Natural killer cell (primary cell): Measurements from ENCODE around the gene RNPEP. TPM values are rescaled to one million over a fixed set of nuclear protein-coding genes. Genes with fewer than 3 reads are reported as not detected.
"Not testable (repeated sequence)": the region's sequence is repeated elsewhere in the genome, so short reads cannot be mapped to it uniquely, and the experiment has no call there.

ENCODE experiments used
- ATAC-seq, 3 donors: fragments of 150-1000 bp in 2 of 3; fragments of 200-7000 bp in 1 of 3; cut with Tn5 transposase; 1 replicate in 1 of 3; 2 replicates in 2 of 3; pipeline ENCODE4 v1.10.0; 2021; ENCODE audit warnings: mild to moderate bottlenecking in 2 of 3, moderate library complexity in 2 of 3
- DNase-seq, 2 donors: peaks; one replicate each; pipeline versions ENCODE4 v3.0.0 to v3.0.0-alpha.2; 2013 to 2021; ENCODE audit warnings: mixed read lengths in 1 of 2
- H3K27ac ChIP-seq: one replicate; pipeline ENCODE4 v1.5.1; 2013; ENCODE audit warnings: mild to moderate bottlenecking, low read length
- H3K27me3 ChIP-seq: one replicate; pipeline ENCODE4 v1.6.1; 2013; ENCODE audit warnings: low read length; ENCODE audit not compliant: control insufficient read depth, insufficient read depth
- H3K36me3 ChIP-seq: one replicate; pipeline ENCODE4 v1.6.1; 2013; ENCODE audit warnings: low read length; ENCODE audit not compliant: control insufficient read depth, insufficient read depth
- H3K4me1 ChIP-seq: one replicate; pipeline ENCODE4 v1.6.1; 2013; ENCODE audit warnings: low read length; ENCODE audit not compliant: control insufficient read depth, insufficient read depth
- H3K4me3 ChIP-seq: one replicate; pipeline ENCODE4 v1.5.1; 2013; ENCODE audit warnings: low read length
- H3K9me3 ChIP-seq: one replicate; pipeline ENCODE4 v1.6.1; 2013; ENCODE audit warnings: low read length; ENCODE audit not compliant: control insufficient read depth, insufficient read depth
- H3K27ac Mint-ChIP-seq, 2 donors: one replicate each; pipeline ENCODE4 v1.8.0; 2022; ENCODE audit warnings: mild to moderate bottlenecking in 2 of 2, mixed read lengths in 2 of 2, moderate library complexity in 1 of 2
- H3K27me3 Mint-ChIP-seq, 2 donors: one replicate each; pipeline ENCODE4 v1.8.0; 2022; ENCODE audit warnings: low read depth in 2 of 2, mixed read lengths in 2 of 2
- H3K36me3 Mint-ChIP-seq: one replicate; pipeline ENCODE4 v1.8.0; 2022; ENCODE audit warnings: mixed read lengths
- H3K4me1 Mint-ChIP-seq, 2 donors: one replicate each; pipeline ENCODE4 v1.8.0; 2022; ENCODE audit warnings: mixed read lengths in 2 of 2
- H3K4me3 Mint-ChIP-seq: one replicate; pipeline ENCODE4 v1.8.0; 2022; ENCODE audit warnings: mild to moderate bottlenecking, moderate library complexity, mixed read lengths
- H3K9me3 Mint-ChIP-seq, 2 donors: one replicate each; pipeline ENCODE4 v1.8.0; 2022; ENCODE audit warnings: mixed read lengths in 2 of 2
- WGBS: methylation state at CpG from one replicate; pipeline ENCODE4 v1.1.7; 2013; ENCODE audit warnings: missing lambda C conversion rate; ENCODE audit not compliant: insufficient coverage; 5-methylcytosine and 5-hydroxymethylcytosine counted together
- intact Hi-C: fragments of 100-400 bp; cut with micrococcal nuclease; formaldehyde crosslinking; loops from one replicate; pipeline ENCODE4 v1.14.2; 2022
- total RNA-seq, 4 donors: library from RNA; stranded (reverse); fragments of 120-200 nt in 1 of 4; gene quantifications; one replicate each; pipeline versions ENCODE4 v1.2.3 to v1.2.4, GENCODE V29; 2013 to 2022
- TF ChIP-seq, protein P1 (sequence below): fragments of 200-600 bp; IDR thresholded peaks from one replicate; pipeline ENCODE4 v1.8.0; 2022; ENCODE audit warnings: antibody characterized with exemption

RNPEP gene
- total RNA-seq, 3 donors from 2014 or later (not counting 1 experiment from before 2014, with no cell fraction given): 46.1 to 50.2 (median 47.9) TPM

DNA sequence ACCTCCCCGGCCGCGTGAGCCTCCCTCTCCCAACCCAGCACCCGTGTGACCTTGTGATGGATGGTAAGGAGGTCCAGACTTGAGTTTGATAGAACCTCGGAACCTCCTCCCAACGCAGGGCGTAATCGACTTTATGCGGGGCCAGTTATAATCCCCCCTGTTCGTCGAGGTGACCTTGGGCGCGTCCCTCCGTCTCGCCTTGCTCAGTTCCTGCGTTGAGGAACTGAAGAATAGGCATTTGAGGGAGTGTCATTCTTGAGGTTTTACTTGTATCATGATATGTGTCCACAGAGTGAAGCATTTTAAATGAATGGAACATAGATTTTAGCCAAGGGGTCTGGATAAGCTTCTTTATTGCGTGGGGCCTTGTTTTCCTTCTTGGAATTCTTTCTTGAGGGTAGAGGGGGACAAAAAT is 26.7 kb upstream of the RNPEP start:
- Mint-ChIP-seq H3K27ac (peak overlapping the region; percentile 89 to 93), H3K36me3 (no peaks in the 10 kb centered on the region), H3K27me3 (no peaks in the 10 kb centered on the region), H3K9me3 (no peaks in the 10 kb centered on the region), H3K4me1 (peaks cover 14 to 22% of the 10 kb centered on the region in 2 donors), H3K4me3 (peak overlapping the region; percentile 85)
- Histone ChIP-seq H3K27ac (peak overlapping the region; percentile 90), H3K4me3 (peak overlapping the region; percentile 96), H3K4me1 (peaks cover 14% of the 10 kb centered on the region), H3K27me3 (no peaks in the 10 kb centered on the region), H3K9me3 (no peaks in the 10 kb centered on the region), H3K36me3 (peaks cover 14% of the 10 kb centered on the region)
- intact Hi-C loops: loop anchor here (5.0 to 10.0 kb wide), 3 partner anchors 128 to 859 kb away; partner anchors contain the start of genes IPO9, PCAT6, PPP1R12B and UBE2T
- TF ChIP-seq, protein P1, sequence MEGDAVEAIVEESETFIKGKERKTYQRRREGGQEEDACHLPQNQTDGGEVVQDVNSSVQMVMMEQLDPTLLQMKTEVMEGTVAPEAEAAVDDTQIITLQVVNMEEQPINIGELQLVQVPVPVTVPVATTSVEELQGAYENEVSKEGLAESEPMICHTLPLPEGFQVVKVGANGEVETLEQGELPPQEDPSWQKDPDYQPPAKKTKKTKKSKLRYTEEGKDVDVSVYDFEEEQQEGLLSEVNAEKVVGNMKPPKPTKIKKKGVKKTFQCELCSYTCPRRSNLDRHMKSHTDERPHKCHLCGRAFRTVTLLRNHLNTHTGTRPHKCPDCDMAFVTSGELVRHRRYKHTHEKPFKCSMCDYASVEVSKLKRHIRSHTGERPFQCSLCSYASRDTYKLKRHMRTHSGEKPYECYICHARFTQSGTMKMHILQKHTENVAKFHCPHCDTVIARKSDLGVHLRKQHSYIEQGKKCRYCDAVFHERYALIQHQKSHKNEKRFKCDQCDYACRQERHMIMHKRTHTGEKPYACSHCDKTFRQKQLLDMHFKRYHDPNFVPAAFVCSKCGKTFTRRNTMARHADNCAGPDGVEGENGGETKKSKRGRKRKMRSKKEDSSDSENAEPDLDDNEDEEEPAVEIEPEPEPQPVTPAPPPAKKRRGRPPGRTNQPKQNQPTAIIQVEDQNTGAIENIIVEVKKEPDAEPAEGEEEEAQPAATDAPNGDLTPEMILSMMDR: no peak
- 0% methylated on average over 13 of the region's 17 CpGs for WGBS
- ATAC-seq: peak; percentile 41 to 48 (median 41)
- DNase-seq: no peak

DNA sequence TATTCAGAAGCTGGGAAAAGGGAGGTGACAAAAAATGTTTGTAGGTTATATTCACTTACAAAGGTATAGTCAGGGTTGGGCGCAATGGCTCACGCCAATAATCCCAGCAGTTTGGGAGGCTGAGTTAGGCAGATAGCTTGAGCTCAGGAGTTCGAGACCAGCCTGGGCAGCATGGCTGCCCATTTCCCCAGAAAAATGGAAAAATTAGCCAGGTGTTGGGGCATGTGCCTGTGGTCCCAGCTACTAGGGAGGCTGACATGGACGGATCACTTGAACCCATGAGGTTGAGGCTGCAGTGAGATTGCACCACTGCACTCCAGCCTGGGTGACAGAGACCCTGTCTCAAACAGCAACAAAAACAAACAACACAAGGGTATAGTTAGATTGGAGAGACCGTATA is 24.1 kb upstream of the RNPEP start:
- DNase-seq: no peak
- no peaks in the 10 kb centered on the region for H3K9me3 Mint-ChIP-seq
- Histone ChIP-seq H3K27ac (no peak overlapping the region), H3K4me3 (no peak overlapping the region), H3K4me1 (peaks cover 14% of the 10 kb centered on the region), H3K27me3 (no peaks in the 10 kb centered on the region), H3K36me3 (peaks cover 27% of the 10 kb centered on the region), H3K9me3 (no peaks in the 10 kb centered on the region)
- TF ChIP-seq, protein P1: no peak
- H3K36me3 Mint-ChIP-seq: no peaks in the 10 kb centered on the region
- no peaks in the 10 kb centered on the region for H3K27me3 Mint-ChIP-seq
- H3K4me1 Mint-ChIP-seq: peaks cover 14 to 22% of the 10 kb centered on the region in 2 donors
- 91% methylated on average over 4 of the region's 5 CpGs for WGBS
- no peak overlapping the region for H3K27ac Mint-ChIP-seq
- intact Hi-C loops: loop anchor here (5.0 to 10.0 kb wide), 3 partner anchors 131 to 856 kb away; partner anchors contain the start of genes IPO9, PCAT6, PPP1R12B and UBE2T
- no peak for ATAC-seq
- H3K4me3 Mint-ChIP-seq: no peak overlapping the region

DNA sequence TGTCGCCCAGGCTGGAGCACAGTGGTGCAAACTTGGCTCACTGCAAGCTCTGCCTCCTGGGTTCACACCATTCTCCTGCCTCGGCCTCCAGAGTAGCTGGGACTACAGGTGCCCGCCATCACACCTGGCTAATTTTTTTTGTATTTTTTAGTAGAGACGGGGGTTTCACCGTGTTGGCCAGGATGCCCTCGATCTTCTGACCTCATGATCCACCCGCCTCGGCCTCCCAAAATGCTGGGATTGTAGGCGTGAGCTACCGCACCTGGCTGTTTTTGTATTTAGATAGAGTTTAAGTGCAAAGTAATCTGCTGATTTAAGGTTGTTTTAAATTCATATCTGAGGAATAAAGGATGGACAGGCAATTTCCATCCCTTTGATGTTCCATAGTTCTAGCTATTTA is 20.1 kb upstream of the RNPEP start:
- WGBS: 96% methylated on average over 10 of the region's 10 CpGs
- intact Hi-C loops, H3K4me1 Mint-ChIP-seq, H3K4me3 ChIP-seq, H3K9me3 Mint-ChIP-seq, H3K27ac ChIP-seq, H3K27me3 ChIP-seq, H3K4me1 ChIP-seq, DNase-seq, H3K9me3 ChIP-seq, H3K4me3 Mint-ChIP-seq, ATAC-seq, H3K27me3 Mint-ChIP-seq, H3K36me3 Mint-ChIP-seq, H3K27ac Mint-ChIP-seq: not testable (repeated sequence)
- H3K36me3 ChIP-seq: peaks cover 55% of the 10 kb centered on the region

DNA sequence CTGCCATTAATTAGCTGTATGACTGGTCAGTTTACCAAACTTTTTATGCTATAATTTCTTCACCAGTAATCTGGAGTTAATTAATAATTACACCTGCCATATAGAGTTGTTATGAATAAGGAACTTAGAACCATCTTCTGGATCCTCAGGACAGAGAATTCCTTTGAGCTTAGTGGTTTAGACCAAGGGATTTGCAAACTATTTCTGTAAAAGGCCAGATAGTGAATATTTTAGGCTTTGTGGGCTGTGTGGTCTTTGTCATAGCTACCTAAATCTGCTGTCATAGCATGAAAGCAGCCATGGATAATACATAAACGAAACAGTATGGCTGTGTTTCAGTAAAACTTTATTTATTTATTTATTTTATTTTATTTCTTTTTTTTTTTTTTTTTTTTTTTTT is 18.2 kb upstream of the RNPEP start:
- WGBS: no CpG with 5 or more reads among the region's 1 CpG
- TF ChIP-seq, protein P1: no peak
- DNase-seq (no peak), ATAC-seq (no peak)
- Mint-ChIP-seq H3K4me1 (peaks cover 0 to 5% of the 10 kb centered on the region in 2 donors), H3K9me3 (no peaks in the 10 kb centered on the region), H3K36me3 (peaks cover 8% of the 10 kb centered on the region), H3K4me3 (no peak overlapping the region), H3K27ac (no peak overlapping the region), H3K27me3 (no peaks in the 10 kb centered on the region)
- intact Hi-C loops: no loop called here
- no peaks in the 10 kb centered on the region for H3K27me3 ChIP-seq
- H3K27ac ChIP-seq: no peak overlapping the region
- no peak overlapping the region for H3K4me3 ChIP-seq
- no peaks in the 10 kb centered on the region for H3K4me1 ChIP-seq
- H3K9me3 ChIP-seq: no peaks in the 10 kb centered on the region
- H3K36me3 ChIP-seq: peaks cover 58% of the 10 kb centered on the region
